Right kidney (tissue), 1 donor: ENCODE measurements around the gene TXNRD1.
"Not testable (repeated sequence)": the region's sequence is repeated elsewhere in the genome, so short reads cannot be mapped to it uniquely, and the experiment has no call there.

Source experiments
- DNase-seq: peaks from one replicate; pipeline ENCODE4 v3.0.0-alpha.2; 2016

The TXNRD1 gene

GRCh38 chr12:104280111-104280510, 64.5 kb downstream of the TXNRD1 start:
- DNase-seq = no peak

DNA sequence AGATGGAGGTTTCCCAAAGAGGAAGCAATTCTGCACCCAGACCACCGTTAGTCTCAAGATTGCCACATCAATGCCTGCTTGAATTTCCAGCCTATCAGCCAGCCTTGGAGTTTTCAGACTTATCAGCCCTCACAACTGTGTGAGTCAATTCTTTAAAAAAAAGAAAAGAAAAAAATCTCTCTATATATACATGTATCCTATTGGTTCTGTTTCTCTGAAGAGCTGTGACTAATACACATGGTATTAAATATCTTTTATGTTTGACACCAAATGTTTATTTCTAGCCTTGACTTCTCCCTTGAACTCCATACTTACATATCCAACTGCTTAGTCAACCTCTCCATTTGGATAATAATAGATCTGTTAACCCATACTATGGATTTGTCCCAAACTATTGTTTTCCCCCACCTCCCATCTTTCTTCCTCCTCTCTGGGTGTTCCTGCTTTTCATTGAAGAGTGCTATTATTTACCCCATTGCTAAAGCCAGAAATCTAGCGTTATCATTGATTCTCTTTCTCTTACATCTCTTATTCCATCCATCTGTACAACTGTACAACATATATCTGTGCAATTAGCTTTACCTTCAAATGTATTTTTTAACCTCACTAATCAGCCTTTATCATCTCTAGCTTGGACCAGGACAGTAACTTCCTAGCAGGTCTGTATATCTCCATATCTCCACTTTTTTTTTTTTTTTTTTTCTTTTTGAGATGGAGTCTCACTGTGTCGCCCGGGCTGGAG, 65.3 kb downstream of the TXNRD1 start:
- DNase-seq = no peak

DNA sequence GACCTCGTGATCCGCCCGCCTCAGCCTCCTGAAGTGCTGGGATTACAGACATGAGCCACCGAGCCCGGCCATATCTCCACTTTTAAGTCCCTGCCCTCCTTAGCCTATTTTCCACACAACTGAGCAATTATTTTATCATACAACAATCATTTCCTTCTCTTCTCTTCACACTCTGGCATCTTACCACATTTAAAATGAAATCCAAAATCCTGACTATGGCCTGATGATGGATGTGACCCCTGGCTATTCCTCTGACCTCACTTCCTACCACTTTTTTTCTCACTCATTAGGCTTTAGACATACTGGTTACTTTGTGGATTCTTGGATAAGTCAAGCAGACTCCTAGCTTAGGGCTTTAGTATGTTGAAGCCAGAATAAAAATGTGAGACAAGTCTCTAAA, 66.1 kb downstream of the TXNRD1 start:
- no peak for DNase-seq

- DNase-seq = no peak
Measured at GRCh38 chr12:104282109-104282508, 66.5 kb downstream of the TXNRD1 start.

GRCh38 chr12:104285740-104286515, 70.3 kb downstream of the TXNRD1 start:
- DNase-seq = peak; percentile 19

DNA sequence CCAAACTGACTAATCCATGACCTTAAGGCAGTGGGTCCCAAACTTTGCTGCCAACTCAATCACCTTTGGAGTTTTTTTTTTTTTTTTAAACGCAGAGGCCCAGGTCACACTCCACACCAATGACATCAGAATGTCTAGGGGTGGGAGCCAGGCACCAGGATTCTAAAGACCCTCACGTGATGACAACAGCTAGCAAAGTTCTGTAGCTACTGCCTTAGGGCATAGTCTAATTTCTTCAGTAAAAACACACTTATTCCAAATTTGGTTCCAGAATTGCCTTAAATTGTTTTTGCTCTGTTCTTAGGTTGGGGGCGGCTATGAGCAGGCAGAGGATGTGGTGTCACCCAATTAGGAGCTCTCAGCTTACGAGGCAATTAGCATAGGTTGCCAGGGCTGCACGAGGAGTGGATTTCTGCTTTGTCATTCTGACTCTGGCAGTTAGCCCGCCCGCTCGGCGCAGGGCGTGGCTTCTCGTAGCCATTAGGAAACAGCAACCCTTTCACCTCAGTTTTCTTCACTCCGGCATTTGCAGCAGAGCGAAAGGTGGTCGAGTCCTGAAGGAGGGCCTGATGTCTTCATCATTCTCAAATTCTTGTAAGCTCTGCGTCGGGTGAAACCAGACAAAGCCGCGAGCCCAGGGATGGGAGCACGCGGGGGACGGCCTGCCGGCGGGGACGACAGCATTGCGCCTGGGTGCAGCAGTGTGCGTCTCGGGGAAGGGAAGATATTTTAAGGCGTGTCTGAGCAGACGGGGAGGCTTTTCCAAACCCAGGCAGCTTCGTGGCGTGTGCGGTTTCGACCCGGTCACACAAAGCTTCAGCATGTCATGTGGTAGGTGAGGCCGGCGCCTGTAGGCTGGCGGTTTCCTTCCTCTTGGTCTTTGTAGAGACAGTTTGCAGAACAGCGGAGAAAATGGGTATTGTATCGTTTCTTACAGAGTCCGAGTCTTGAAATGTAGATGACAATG, 71.2 kb downstream of the TXNRD1 start:
- peak; percentile 95 for DNase-seq

GRCh38 chr12:104288635-104289274, 73.2 kb downstream of the TXNRD1 start:
- peak; percentile 91 for DNase-seq

- no peak for DNase-seq
Measured at GRCh38 chr12:104290320-104290719, 74.7 kb downstream of the TXNRD1 start.

DNA sequence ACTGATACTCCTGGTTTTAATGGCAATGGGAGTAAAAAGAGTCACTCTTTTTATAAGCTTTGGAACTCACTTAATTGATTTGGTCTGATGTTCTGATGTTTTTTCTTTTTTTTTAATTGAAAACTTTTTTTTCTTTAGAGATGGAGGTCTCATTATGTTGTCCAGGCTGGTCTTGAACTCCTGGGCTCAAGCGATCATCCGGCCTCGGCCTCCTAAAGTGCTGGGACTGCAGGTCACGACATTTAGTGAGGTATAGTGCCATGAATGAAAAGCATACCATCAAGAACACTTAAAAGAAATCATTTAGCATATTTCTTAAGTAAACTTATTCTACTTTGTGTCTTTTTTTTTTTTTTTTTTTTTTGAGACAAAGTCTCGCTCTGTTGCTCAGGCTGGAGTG, 75.3 kb downstream of the TXNRD1 start:
- DNase-seq = no peak

GRCh38 chr12:104291867-104292524, 76.4 kb downstream of the TXNRD1 start:
- no peak for DNase-seq

DNA sequence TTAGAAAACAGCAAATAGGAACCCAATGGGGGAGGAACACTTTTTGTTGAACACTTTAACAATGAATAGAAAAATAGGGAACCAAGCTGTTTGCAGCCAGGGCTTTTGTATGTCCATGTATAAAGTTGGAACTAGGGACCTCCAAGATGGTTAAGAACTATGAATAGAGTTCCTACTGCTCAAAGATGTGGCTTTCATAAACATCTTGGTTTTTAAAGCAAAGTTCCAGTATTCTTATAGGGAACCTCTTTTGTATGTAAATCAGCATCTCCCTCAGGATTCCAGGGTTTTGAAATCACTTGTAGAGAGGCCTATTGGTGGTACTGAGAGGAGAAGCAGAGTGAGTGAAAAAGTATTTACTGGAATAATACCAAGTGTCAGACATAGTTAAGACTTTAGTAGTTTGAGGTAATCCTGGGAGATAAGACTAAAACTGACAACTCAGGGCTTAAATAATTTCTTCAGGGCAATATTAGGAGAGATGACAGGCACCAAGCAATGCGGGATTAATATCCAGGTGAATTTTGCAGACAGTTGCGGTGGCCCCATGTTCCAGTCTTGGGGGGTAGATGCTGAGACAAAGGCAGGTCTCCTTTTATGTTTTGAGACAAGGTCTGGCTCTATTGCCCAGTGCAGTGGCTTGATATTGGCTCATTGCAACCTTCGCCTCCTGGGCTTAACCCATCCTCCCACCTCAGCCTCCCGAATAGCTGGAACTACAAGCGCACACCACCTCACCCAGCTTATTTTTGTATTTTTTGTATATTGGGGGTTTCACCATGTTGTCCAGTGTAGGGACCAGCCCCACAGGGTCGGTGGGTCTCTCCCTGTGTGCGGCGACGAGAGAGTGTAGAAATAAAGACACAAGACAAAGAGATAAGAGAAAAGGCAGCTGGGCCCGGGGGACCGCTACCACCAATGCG, 77.6 kb downstream of the TXNRD1 start:
- DNase-seq = no peak

DNA sequence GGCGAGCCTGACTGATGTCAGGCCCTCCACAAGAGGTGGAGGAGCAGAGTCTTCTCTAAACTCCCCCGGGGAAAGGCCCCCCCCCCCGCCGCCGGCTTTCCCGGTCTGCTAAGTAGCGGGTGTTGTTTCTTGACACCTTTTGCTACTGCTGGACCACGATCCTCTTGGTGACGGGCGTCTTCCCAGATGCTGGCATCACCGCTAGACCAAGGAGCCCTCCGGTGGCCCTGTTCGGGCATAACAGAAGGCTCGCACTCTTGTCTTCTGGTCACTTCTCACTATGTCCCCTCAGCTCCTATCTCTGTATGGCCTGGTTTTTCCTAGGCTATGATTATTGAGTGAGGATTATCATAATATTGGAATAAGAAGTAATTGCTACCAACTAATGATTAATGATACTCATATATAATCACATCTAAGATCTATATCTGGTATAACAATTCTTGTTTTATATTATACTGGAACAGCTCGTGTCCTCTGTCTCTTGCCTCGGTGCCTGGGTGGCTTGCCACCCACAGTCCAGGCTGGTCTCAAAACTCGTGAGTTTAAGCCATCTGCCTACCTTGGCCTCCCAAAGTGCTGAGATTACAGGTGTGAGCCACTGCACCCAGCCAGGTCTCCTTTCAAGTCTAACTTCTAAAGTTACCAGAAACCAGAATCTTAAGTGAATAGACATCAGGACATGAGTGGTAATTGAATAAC, 78.7 kb downstream of the TXNRD1 start:
- not testable (repeated sequence) for DNase-seq

DNA sequence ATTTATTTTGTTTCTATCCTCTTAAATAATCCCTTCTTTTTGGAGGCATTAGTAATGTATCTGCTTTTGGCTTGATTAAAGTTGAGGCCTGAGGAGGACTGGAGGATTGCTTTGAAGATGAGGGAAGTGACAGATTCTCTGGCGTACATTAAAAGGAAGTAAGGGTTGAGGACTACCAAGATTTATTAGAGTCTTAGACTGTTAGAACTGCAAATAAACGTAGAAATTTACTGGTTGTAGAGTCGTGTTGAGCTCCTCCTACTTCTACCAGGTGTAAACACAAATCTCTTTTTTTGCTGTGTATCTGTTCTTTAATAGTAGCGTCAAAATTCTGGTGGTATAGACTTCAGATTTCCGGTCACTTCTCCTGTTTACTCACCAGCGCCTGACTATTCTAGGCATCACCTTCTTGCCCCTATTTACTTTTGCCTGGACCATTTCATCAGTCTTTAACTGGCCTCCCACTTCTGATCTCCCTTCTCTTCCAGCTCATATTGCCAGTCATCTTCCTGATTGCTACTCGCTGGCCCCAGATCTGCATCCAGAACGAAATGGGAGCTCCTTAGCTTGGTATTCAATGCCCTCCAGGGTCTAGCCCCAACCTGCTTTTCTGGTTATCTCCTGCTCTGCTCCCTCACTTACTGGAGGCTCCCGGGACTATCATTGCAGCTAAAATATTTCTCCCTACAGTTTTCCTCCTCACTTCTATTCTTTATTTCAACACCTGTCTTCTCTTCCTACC, 79.5 kb downstream of the TXNRD1 start:
- no peak for DNase-seq

DNA sequence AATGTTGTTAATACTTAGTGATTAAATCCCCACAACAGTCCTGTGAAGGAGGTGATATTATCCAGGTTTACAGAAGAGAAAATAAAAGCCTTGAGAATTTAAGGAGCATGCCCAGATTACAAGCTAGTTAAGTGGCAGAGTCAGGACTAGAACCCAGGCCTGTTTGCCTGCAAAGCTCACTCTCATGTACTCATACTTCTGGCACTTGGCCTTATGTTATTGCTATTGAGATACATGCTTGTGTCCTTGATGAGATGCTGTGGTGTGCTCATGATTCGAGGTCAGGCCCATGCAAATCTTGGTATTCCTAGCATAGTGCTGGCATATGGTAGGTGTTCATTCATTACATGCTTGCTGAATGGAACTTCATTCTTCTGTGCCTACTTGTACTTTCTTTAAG, 80.4 kb downstream of the TXNRD1 start:
- no peak for DNase-seq

- no peak for DNase-seq
Measured at GRCh38 chr12:104296718-104297117, 81.1 kb downstream of the TXNRD1 start.

- DNase-seq = no peak
Measured at GRCh38 chr12:104297477-104298113, 82.0 kb downstream of the TXNRD1 start.

DNA sequence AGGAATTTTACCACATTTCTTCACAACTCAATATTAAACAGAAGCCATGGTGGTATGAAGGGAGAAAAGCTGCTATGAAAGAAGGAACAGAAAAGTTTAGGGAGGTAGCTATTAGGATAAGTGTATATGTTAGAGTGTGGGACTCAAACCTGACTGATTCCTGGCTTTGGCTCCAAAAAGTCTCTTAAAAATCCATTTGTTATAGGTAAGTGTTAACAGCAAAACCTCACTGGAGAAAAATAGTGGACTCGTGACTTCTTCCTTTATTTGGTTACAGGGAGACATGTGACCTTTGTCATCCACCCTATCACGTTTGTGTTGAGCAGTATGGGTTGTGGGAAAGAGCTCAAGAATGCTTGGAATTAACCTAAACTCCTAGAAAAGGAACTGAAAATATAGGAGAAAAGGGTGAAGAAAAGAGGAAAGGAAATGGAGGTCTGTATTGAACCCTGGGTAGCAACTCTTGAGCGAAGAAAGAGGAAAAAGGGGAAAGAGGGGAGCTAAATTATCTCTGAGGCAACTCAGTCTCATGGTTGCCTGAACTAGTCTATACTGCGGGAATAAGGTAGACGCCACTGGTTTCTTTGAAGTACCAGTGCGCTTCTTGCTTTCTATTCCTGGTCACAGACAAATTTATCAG, 84.4 kb downstream of the TXNRD1 start:
- DNase-seq = no peak

DNA sequence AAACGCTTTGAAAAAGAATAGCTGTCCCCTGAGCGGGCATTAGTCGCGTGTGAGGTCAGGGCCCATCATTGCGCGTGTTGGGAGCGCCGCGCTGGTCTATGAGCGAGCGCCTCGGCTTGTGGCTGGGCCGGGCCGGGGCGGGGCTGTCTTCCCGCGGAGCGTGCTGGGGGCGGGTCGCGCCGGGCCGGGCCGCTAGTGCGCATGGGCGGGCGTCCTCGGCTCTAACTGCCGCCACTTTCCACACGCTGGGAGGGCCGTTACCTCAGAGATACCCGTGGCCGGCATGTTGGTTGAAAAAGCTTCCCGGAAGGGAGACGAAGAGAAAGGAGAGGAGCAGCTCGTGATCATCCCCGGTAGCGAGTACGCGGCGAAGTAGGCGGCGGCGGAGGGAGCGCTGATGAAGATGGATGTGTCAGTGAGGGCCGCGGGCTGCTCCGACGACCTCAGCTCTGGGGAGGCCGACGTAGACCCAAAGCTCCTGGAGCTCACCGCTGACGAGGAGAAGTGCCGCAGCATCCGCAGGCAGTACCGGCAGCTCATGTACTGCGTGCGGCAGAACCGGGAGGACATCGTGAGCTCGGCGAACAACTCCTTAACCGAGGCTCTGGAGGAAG, 88.1 kb downstream of the TXNRD1 start, which contains the start of gene EID3:
Gene EID3 (plus strand): TSS at position 202 of the 614 bp plus-strand sequence. CDS start 196 bp downstream, at position 398.
- peak; percentile 87 for DNase-seq
